MM.1S (cell line): ENCODE results near the gene CCDC158.
"Not testable (repeated sequence)": the region's sequence is repeated elsewhere in the genome, so short reads cannot be mapped to it uniquely, and the experiment has no call there.

Experiments used
- DNase-seq: peaks from one replicate; pipeline ENCODE4 v3.0.0-alpha.2; 2015
- H2AFZ ChIP-seq: fragments of 300-600 bp; sonication (generic); 2 replicates; pipeline ENCODE4 v1.6.0; 2016; ENCODE audit warnings: antibody characterized with exemption, low read length
- H3F3A ChIP-seq: fragments of 300-600 bp; sonication (generic); 2 replicates; pipeline ENCODE4 v1.6.1; 2016; ENCODE audit warnings: mild to moderate bottlenecking, antibody characterized with exemption, low read length, moderate library complexity, mixed read lengths; ENCODE audit not compliant: insufficient read depth
- H3K27ac ChIP-seq: fragments of 300-600 bp; sonication (generic); 2 replicates; pipeline ENCODE4 v1.5.1; 2016; ENCODE audit warnings: mild to moderate bottlenecking, low read length
- H3K27me3 ChIP-seq: fragments of 300-600 bp; sonication (generic); replicated peaks from 2 replicates; pipeline ENCODE4 v1.6.0; 2016; ENCODE audit warnings: low read length; ENCODE audit not compliant: insufficient read depth
- H3K36me3 ChIP-seq: fragments of 300-600 bp; sonication (generic); replicated peaks from 2 replicates; pipeline ENCODE4 v1.6.1; 2016; ENCODE audit warnings: mild to moderate bottlenecking, low read length, mixed read lengths; ENCODE audit not compliant: insufficient read depth
- H3K4me1 ChIP-seq: fragments of 300-600 bp; sonication (generic); 2 replicates; pipeline ENCODE4 v1.6.1; 2016; ENCODE audit warnings: low read length, mixed read lengths
- H3K4me2 ChIP-seq: fragments of 300-600 bp; sonication (generic); 2 replicates; pipeline ENCODE4 v1.6.0; 2016; ENCODE audit warnings: low read depth, low read length
- H3K4me3 ChIP-seq: fragments of 300-600 bp; sonication (generic); 2 replicates; pipeline ENCODE4 v1.5.1; 2016; ENCODE audit warnings: low read length, mixed read lengths
- H3K79me2 ChIP-seq: fragments of 300-600 bp; sonication (generic); 2 replicates; pipeline ENCODE4 v1.6.1; 2016; ENCODE audit warnings: mixed run types, low read length, mixed read lengths
- H3K9ac ChIP-seq: fragments of 300-600 bp; sonication (generic); 2 replicates; pipeline ENCODE4 v1.6.1; 2016; ENCODE audit warnings: low read length, mixed read lengths
- H3K9me2 ChIP-seq: fragments of 300-600 bp; sonication (generic); replicated peaks from 2 replicates; pipeline ENCODE4 v1.6.1; 2016; ENCODE audit warnings: mild to moderate bottlenecking, low read length, mixed read lengths; ENCODE audit not compliant: insufficient read depth
- H3K9me3 ChIP-seq: fragments of 300-600 bp; sonication (generic); replicated peaks from 2 replicates; pipeline ENCODE4 v1.6.1; 2016; ENCODE audit warnings: mild to moderate bottlenecking, low read length, mixed read lengths; ENCODE audit not compliant: insufficient read depth
- H4K20me1 ChIP-seq: fragments of 300-600 bp; sonication (generic); 2 replicates; pipeline ENCODE4 v1.6.1; 2016; ENCODE audit warnings: mild to moderate bottlenecking, low read length, moderate library complexity, mixed read lengths; ENCODE audit not compliant: insufficient read depth
- CTCF ChIP-seq: fragments of 300-600 bp; sonication (generic); IDR thresholded peaks from 2 replicates; pipeline ENCODE4 v1.5.1; 2016; ENCODE audit warnings: antibody characterized with exemption, low read length, mixed read lengths
- EZH2 ChIP-seq: fragments of 300-600 bp; sonication (generic); optimal IDR thresholded peaks from 2 replicates; pipeline ENCODE3; 2017; ENCODE audit warnings: low read depth, mild to moderate bottlenecking, antibody characterized with exemption, low read length, mixed read lengths
- EZH2phosphoT487 ChIP-seq: fragments of 300-600 bp; sonication (generic); IDR thresholded peaks from 2 replicates; pipeline ENCODE4 v1.6.1; 2018; ENCODE audit warnings: antibody characterized with exemption, low read length

CCDC158 gene

GRCh38 chr4:76283900-76284299 is 137.0 kb downstream of the CCDC158 start:
- H2AFZ ChIP-seq: no peak overlapping the region
- H3K9ac ChIP-seq: no peak overlapping the region
- H3K4me3 ChIP-seq: no peak overlapping the region
- no peak overlapping the region for H3K4me2 ChIP-seq
- H3K27me3 ChIP-seq: no peaks in the 10 kb centered on the region
- H3F3A ChIP-seq: no peaks in the 10 kb centered on the region
- no peaks in the 10 kb centered on the region for H3K4me1 ChIP-seq
- no peaks in the 10 kb centered on the region for H3K79me2 ChIP-seq
- no peaks in the 10 kb centered on the region for H4K20me1 ChIP-seq
- no peak overlapping the region for H3K27ac ChIP-seq
- TF ChIP-seq EZH2phosphoT487: no peak
- no peak for TF ChIP-seq CTCF
- no peak for TF ChIP-seq EZH2
- no peaks in the 10 kb centered on the region for H3K9me2 ChIP-seq
- no peak for DNase-seq
- no peaks in the 10 kb centered on the region for H3K9me3 ChIP-seq
- no peaks in the 10 kb centered on the region for H3K36me3 ChIP-seq

DNA sequence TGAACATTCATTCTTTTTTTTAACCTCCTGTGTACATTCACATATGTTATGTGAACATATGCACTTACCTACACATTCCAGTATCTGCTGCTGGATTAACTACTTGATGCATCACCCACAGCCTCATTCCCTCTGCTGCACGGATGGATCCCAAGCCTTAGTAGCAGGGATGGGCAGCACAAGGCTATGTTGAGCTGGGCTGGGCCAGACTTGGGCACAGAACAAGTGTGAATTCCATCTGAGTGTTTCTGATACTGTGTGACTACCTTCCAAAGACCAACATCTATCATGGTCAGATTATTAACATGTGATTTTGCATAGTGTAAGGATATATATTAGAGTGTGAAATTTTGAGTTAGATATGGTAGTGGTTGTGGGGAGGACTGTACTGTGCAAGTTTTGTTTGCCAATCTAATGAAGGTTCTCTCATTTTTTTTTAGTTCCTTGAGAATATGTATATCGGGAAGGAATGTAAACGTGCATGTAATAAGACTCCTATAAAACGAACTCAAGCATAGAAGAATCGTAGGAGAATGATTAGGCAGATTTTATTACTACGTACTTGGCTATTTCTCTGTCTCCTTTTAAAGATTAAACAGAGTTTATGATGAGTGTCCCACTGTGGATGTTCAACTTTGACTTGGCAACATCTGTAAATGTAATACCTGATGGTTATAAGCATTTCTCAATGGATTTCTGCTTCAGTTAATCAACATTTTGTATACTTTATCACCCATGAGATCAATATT is 137.8 kb downstream of the CCDC158 start:
- H3K4me1 ChIP-seq: no peaks in the 10 kb centered on the region
- no peaks in the 10 kb centered on the region for H3K36me3 ChIP-seq
- H3K9me2 ChIP-seq: no peaks in the 10 kb centered on the region
- H3K9me3 ChIP-seq: no peaks in the 10 kb centered on the region
- H3K4me3 ChIP-seq: no peak overlapping the region
- no peaks in the 10 kb centered on the region for H3K27me3 ChIP-seq
- H3K27ac ChIP-seq: no peak overlapping the region
- no peak overlapping the region for H3K9ac ChIP-seq
- no peak overlapping the region for H2AFZ ChIP-seq
- H3K4me2 ChIP-seq: no peak overlapping the region
- no peak for TF ChIP-seq EZH2phosphoT487
- TF ChIP-seq CTCF: no peak
- no peak for TF ChIP-seq EZH2
- DNase-seq: no peak
- no peaks in the 10 kb centered on the region for H3F3A ChIP-seq
- no peaks in the 10 kb centered on the region for H4K20me1 ChIP-seq
- H3K79me2 ChIP-seq: no peaks in the 10 kb centered on the region

GRCh38 chr4:76281594-76281993 is 139.3 kb downstream of the CCDC158 start:
- H3K4me2 ChIP-seq, H3K27me3 ChIP-seq, H3K27ac ChIP-seq, H3K4me3 ChIP-seq, DNase-seq, H3K9me2 ChIP-seq, H3F3A ChIP-seq, H3K79me2 ChIP-seq, H2AFZ ChIP-seq, H4K20me1 ChIP-seq, H3K36me3 ChIP-seq, H3K4me1 ChIP-seq, H3K9ac ChIP-seq, H3K9me3 ChIP-seq: not testable (repeated sequence)

- H3K79me2 ChIP-seq: no peaks in the 10 kb centered on the region
- H2AFZ ChIP-seq: no peak overlapping the region
- no peaks in the 10 kb centered on the region for H3K36me3 ChIP-seq
- H4K20me1 ChIP-seq: no peaks in the 10 kb centered on the region
- no peak overlapping the region for H3K4me2 ChIP-seq
- H3K27me3 ChIP-seq: no peaks in the 10 kb centered on the region
- DNase-seq: no peak
- no peaks in the 10 kb centered on the region for H3F3A ChIP-seq
- no peak overlapping the region for H3K27ac ChIP-seq
- TF ChIP-seq EZH2 (no peak), CTCF (no peak), EZH2phosphoT487 (no peak)
- H3K9me3 ChIP-seq: no peaks in the 10 kb centered on the region
- no peak overlapping the region for H3K9ac ChIP-seq
- no peak overlapping the region for H3K4me3 ChIP-seq
- no peaks in the 10 kb centered on the region for H3K9me2 ChIP-seq
- no peaks in the 10 kb centered on the region for H3K4me1 ChIP-seq
These were observed 140.2 kb downstream of the CCDC158 start for GRCh38 chr4:76280488-76281441.
